Endometrial microvascular endothelial cells (primary cell): ENCODE data around the gene CFAP43. TPM values are rescaled to one million over a fixed set of nuclear protein-coding genes. Genes with fewer than 3 reads are reported as not detected.

Experiments
- in situ Hi-C: cut with HindIII; loops from 2 replicates; pipeline ENCODE4 v1.10.0; 2017; ENCODE audit warnings: low sequenced_read_pairs, low pct_unique_long_range_greater_than_20kb; ENCODE audit errors: inconsistent ontology term
- total RNA-seq: library from RNA; depleted of rRNA; stranded (reverse); fragments of >200 nt; gene quantifications from one replicate; pipeline ENCODE4 v1.2.3, GENCODE V29; 2015; ENCODE audit errors: inconsistent ontology term

CFAP43 gene
- total RNA-seq, result 0.56 TPM

DNA sequence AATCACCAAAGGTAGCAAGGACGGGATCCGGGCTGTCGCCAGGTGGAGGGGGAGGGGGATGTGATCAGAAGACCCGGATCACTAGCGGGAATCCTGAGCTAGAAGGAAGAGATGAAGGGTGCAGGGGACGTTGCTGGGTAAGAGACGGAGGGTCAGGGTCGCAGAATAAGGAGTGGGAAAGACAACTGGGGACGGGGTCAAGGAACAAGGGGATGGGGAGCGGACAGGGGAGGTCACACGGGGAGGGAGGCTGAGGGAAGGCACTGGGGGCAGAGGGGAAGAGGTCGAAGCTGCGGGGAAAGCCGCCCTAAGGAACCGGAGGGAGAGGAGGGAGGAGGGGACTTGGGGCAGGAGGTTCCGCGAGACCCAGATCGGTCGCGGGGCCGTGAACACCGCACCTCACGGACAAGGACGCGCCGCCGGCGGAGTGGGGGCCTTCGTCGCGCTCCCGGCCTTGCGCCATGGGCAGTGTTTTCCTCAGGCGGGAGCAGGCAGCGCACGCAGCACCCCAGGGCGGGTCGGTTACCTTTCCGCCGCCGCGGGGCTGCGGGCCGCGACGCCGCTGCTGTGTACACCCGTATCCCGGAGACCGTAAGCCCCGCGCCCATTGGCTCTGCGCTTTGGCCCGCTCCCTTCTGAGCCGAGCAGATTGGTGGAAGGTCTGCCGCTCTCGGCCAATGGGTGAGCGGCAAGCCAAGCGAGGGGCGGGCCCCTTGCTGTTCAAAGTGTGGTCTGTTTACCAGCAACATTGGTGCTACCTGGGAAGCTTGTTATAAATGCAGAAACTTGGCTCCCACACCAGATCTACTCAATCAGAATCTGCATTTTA, at the start of gene CFAP43:
Gene CFAP43, minus strand, starts transcription at position 581 of the 829 bp plus-strand sequence. Its CDS starts 118 bp downstream, at position 463.
- in situ Hi-C loops, result no loop called here

DNA sequence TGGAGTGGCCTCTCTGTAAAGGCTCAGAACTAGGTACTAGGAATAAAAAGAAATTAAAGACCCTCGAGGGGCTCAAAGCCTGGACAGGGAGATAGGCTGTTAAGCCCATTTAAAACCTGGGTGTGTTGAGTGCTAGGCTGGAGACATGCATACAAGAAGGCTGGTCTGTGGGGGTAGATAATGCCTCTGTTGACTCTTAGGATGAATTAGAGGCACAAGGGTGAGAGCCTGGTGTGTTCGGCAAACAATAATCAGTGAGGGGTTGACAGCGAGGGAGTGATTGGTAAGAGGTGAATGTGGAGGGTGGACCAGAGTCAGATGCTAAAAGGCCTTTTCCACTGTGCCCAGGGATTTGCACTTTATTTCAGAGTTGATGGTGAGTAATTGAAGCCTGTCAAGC, 49.5 kb upstream of the CFAP43 start:
- in situ Hi-C loops, result no loop called here

- in situ Hi-C loops, result no loop called here
Observed at GRCh38 chr10:104279550-104280259, 47.5 kb upstream of the CFAP43 start.

- in situ Hi-C loops, result no loop called here
Observed at GRCh38 chr10:104277785-104278184, 45.6 kb upstream of the CFAP43 start.

DNA sequence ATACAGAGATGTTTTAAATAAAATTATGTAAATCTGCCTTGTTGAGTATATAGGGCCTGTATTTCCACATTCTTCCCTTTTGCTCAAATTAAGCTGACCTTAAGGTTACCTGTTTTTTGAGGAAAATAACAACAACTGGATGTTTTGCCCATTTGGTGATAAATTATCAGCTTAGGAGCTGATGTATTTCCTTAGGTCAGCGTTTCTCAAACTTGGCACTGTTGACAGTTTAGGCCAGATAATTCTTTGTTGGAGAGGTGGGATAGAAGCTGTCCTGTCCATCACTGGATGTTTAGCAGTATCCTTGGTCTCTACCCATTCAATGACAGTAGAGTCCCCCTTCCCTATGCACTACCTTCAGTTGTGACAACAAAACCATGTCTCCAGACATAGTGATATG, 44.0 kb upstream of the CFAP43 start:
- in situ Hi-C loops, result no loop called here

DNA sequence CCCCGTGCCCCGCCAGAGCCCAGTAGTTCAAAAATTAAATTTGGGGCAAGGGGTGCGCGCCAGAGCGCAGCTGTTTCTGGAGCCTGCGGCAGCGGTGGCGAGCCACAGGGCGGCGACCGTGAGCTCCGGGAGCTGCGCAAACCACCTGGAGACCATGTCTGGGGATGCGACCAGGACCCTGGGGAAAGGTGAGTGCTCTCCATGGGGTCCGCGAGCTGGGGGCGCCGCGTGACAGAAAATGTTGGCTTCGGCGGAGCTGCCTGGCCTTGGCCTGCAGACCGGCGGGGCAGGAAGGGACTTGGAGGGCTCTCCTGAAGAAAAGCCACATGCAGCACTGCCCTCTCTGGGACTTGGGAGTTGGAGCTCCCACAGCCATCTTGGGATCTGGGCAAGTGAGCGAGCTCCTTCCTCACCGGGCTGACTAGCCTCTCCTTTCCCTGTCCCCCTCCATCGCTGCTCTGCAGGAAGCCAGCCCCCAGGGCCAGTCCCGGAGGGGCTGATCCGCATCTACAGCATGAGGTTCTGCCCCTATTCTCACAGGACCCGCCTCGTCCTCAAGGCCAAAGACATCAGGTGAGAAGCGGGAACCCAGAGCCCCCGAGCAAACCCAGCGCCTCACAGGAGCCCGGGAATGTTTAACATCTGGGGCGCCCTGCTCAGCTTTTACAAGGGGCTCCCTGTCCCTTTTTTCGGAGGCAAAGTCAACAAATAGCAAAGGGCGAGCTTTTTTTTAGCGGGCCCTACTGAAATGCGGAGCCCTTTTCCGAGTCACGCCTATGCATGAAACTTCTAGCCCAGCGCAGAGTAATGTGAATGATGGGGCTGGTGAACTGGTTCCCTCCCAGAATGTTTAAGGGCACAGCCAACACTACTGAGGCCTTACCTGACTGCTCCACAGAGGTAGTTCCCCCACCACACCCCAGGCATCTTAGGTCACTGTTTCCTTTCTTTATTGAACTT, 42.9 kb upstream of the CFAP43 start:
- in situ Hi-C loops, result no loop called here

GRCh38 chr10:104273899-104274575, 41.9 kb upstream of the CFAP43 start:
- in situ Hi-C loops, result no loop called here

DNA sequence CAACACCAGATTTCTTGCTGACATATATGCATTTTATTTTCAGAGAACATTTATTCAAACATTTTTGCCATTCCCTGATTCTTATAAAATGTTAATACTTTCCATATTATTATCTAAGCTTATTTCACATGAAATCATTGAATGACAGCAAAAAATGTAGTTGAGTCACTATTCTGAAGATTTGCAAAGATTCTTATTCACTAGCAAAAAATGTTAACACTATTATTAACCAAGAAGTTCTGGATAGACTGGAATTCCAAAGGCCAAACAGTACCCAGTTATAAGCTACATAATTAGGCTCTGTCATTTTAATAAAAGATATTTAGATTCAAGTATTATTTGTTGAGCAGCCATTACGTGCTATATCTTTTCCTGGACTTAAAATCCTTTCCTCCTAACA, 41.1 kb upstream of the CFAP43 start:
- in situ Hi-C loops, result no loop called here

DNA sequence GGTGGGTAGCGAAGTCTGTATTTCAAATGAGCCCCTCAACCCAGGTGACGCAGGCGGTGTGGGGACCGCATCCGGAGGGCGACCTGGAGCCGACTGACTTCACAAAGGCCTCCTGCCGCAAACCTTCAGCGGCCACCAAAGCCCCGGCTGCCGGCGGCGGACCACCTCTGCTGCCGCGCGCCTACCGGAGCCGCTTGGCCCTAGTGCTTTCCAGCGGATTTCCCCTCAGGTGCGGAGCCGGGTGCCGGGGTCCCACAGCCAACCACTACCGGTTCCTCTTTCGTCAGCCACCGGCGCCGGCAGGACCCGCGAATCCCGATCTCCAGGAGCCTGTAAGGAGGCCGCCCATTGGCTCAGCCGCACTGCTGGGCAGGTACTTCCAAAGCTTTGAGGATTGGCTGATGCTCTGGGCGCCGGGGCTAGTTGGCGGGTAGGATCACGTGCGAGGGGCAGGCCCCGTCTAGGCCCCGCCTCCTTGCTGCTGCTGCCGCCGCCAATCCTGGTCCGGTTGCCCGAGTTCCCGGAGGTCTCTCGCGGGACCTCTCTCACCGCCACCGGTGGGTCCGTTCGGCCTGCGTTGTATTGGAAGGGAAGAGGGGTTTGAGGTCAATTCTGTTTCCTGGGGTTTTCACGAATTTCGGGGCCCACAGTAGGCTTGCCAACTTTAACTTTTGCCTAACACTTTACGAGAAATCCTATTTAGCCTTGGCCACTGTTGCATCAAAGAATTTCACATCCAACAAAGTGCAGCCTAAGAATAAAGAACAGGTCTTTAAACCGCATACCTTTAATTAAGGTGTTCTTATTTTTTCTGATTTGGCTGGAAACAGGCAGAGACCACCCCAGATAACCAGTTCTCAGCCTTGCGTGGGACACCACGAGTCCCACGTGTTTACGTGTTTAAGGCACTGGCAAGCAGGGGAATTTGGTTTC, 36.8 kb upstream of the CFAP43 start, which contains the start of gene GSTO2:
Gene GSTO2, plus strand, starts transcription at position 472 of the 933 bp plus-strand sequence. CDS start 5,732 bp downstream, outside the sequence.
- in situ Hi-C loops, result no loop called here

DNA sequence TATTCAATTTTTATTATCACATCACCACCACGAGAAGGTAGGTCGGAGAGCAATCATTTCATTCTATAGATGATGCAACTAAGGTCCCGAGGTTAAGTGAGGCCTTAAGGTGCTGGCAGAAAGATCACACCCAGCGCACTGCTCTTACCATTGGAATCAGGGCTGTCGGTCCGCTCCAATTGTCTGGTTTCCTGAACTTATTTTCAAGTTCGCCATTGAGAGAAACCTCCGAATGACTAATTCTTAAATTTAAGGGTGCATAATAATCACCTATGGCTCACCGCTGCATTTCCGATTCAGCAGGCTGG, 36.2 kb upstream of the CFAP43 start:
- in situ Hi-C loops, result no loop called here

DNA sequence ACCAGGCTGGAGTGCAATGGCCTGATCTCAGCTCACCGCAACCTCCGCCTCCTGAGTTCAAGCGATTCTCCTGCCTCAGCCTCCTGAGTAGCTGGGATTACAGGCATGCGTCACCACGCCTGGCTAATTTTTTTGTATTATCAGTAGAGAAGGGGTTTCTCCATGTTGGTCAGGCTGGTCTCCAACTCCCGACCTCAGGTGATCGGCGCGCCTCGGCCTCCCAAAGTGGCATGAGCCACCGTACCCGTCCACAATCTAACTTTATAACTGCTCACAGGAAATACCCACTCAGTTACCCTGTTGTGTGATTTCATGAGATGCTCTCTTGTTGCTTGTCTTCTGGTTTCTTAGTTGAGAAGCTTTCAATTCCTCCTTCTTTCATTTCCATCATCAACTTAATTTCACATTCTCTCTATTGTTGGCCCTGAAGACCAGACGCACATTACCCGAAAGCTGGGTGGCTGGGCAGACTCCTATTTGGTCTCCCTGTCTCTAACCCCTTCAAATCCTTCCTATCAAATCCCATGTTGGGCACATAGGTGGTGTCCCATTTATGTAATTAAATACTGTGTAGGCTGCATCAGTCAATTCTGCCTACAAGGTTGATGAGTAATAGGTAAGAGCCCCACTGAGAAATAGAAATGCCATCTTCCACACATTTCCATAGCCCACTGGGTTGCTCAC, 35.7 kb upstream of the CFAP43 start:
- in situ Hi-C loops, result no loop called here

DNA sequence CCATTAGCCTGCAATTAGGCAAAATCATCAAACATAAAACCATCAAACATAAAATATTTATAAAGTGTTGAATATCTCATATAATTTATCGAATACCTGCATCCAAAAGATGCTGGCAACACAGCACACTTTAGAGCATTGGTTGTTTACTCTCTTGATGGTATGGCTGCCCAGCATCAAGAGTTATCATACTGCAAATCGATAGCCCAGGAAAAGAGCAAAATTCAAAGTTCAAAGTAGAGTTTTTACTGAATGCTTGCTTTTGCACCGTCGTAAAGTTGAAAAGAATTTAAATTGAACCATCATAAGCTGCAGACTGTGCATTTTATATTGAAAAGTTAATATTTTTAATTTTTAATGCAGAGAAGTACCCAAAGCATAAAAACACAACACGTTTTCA, 32.6 kb upstream of the CFAP43 start:
- in situ Hi-C loops, result no loop called here

- in situ Hi-C loops, result no loop called here
Observed at GRCh38 chr10:104262055-104262454, 29.9 kb upstream of the CFAP43 start.

DNA sequence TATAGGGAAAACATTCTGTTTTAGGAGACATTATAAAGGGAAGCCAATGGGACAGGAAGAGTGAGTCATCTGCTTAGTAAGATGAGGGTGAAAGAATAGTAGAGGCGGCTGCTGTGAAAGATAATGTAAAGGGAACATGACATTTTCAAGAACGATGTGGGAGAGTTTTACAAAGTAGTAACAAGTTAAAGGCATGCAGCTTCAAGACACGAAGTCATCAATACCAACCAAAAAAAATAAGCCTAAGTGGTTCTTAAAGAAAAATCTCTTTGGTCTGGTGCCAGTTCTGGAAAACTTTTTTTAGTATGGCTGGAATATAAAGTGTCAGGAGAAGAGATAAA, 28.6 kb upstream of the CFAP43 start:
- in situ Hi-C loops, result no loop called here

DNA sequence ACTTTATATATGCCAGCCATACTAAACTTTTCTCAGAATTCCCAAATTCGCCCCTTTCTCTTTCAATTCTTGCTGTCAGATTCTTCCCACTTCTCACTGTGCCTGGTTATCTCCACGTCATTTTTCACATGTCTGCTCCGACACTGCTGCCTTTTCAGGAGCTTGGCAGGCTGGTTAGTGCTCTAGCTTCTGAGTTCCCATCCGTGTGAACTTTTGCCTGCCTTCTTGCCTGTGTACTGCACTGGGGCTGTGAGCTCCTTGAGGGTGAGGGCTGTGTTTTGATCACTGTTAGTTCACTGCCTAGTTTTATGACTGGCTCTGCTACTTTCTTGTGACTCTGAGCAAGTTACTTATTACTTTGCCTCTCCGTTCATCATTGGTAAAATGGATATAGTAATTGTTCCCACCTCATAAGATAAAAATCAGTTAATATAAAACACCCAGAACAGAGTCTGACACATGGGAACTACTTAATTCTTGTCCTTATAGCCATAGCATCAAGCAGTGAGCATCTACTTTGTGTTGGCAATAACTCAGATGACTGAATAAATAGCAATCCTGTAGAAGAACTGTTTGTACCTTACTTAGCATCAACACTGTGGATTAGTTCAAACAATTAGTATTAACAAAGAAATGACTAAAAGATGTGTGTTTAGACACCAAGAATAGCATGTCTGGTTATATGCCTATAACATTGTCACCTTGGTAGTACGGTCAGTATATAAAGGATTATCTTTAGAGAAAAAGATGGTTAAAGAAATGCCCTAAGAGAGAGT, 28.0 kb upstream of the CFAP43 start:
- in situ Hi-C loops, result no loop called here

GRCh38 chr10:104259456-104259855, 27.3 kb upstream of the CFAP43 start:
- in situ Hi-C loops, result no loop called here

- in situ Hi-C loops, result no loop called here
Observed at GRCh38 chr10:104258209-104258608, 26.0 kb upstream of the CFAP43 start.
